Memory B cell (primary cell): Measurements from ENCODE around the gene CALHM5.
"Not testable (repeated sequence)": the region's sequence is repeated elsewhere in the genome, so short reads cannot be mapped to it uniquely, and the experiment has no call there.

ENCODE experiments used
- ATAC-seq: fragments of 150-1000 bp; cut with Tn5 transposase; 2 replicates; pipeline ENCODE4 v1.10.0; 2021; ENCODE audit warnings: low read depth, mild to moderate bottlenecking, moderate library complexity
- DNase-seq, 2 donors: peaks; one replicate each; pipeline ENCODE4 v3.0.0; 2022; ENCODE audit warnings: low spot score in 2 of 2
- H3K27ac Mint-ChIP-seq: one replicate; pipeline ENCODE4 v1.8.0; 2022; ENCODE audit warnings: mild to moderate bottlenecking, moderate library complexity, mixed read lengths
- H3K27me3 Mint-ChIP-seq: one replicate; pipeline ENCODE4 v1.8.0; 2022; ENCODE audit warnings: mixed read lengths
- H3K36me3 Mint-ChIP-seq: one replicate; pipeline ENCODE4 v1.8.0; 2022; ENCODE audit warnings: mild to moderate bottlenecking, mixed read lengths
- H3K4me1 Mint-ChIP-seq: one replicate; pipeline ENCODE4 v1.8.0; 2022; ENCODE audit warnings: mixed read lengths
- H3K4me3 Mint-ChIP-seq: one replicate; pipeline ENCODE4 v1.8.0; 2022; ENCODE audit warnings: mild to moderate bottlenecking, moderate library complexity, mixed read lengths
- H3K9me3 Mint-ChIP-seq: one replicate; pipeline ENCODE4 v1.8.0; 2022; ENCODE audit warnings: mixed read lengths

The CALHM5 gene

GRCh38 chr6:116485559-116486184 lies 25.8 kb upstream of the CALHM5 start:
- Mint-ChIP-seq H3K27me3 (no peaks in the 10 kb centered on the region), H3K36me3 (peaks cover 2% of the 10 kb centered on the region), H3K9me3 (peaks cover 5% of the 10 kb centered on the region), H3K27ac (no peak overlapping the region), H3K4me1 (peaks cover 3% of the 10 kb centered on the region), H3K4me3 (no peak overlapping the region)
- DNase-seq (no peak), ATAC-seq (no peak)

DNA sequence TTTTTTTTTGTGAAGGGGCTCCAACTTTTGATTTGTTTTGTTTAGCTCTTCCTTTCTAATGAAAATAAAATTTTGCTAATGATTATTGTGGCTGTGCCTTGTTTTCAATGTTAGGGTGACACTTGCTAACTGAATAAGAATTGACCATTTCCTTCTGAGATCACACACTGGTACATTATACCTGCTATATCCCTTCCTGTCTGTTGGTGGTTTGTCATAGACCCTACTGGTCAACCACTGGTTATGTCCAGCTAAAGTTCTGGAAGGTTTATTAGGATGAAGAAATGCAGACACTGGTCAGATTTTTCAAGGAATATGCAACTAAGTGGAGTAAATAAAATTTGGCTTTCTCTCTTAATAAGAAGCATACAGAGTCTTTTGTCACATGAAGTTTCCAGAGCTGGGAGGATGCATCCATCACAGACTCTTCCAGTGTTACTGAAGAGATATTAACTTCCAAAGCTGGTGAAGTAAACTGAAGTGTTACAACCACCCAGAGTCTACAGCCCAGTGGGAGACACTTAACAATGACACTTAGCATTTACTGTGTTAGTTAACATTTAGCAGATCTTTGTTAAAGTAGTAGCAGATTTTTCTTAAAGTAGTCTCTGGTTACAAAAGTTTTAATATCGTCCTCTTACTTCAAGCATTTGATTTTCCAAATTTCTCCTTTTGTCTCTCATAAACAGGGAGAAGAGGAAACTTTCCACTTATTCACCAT lies 19.7 kb upstream of the CALHM5 start:
- Mint-ChIP-seq H3K4me1 (no peaks in the 10 kb centered on the region), H3K9me3 (peaks cover 6% of the 10 kb centered on the region), H3K36me3 (peaks cover 5% of the 10 kb centered on the region), H3K4me3 (no peak overlapping the region), H3K27me3 (no peaks in the 10 kb centered on the region), H3K27ac (no peak overlapping the region)
- no peak for ATAC-seq
- DNase-seq = no peak

- H3K4me3 Mint-ChIP-seq = no peak overlapping the region
- ATAC-seq (no peak), DNase-seq (no peak)
- peaks cover 6% of the 10 kb centered on the region for H3K9me3 Mint-ChIP-seq
- no peak overlapping the region for H3K27ac Mint-ChIP-seq
- H3K4me1 Mint-ChIP-seq = no peaks in the 10 kb centered on the region
- no peaks in the 10 kb centered on the region for H3K27me3 Mint-ChIP-seq
- H3K36me3 Mint-ChIP-seq = peaks cover 5% of the 10 kb centered on the region
These were observed 18.9 kb upstream of the CALHM5 start for GRCh38 chr6:116492331-116493067.

DNA sequence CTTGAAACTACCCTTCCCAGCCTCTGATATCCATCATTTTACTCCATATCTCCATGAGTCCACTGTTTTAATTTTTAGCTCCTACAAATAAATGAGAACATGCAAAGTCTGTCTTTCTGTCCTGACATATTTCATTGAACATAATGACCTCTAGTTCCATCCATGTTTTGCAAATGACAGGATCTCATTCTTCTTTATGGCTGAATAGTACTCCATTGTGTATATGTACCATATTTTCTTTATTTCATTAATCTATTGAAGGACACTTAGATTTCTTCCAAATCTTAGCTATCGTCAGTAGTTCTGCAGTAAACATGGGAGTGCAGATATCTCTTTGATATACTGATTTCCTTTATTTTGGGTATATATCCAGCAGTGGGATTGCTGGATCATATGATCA lies 16.3 kb upstream of the CALHM5 start:
- H3K9me3 Mint-ChIP-seq, H3K27me3 Mint-ChIP-seq, H3K36me3 Mint-ChIP-seq, H3K4me3 Mint-ChIP-seq, ATAC-seq, H3K4me1 Mint-ChIP-seq, H3K27ac Mint-ChIP-seq, DNase-seq: not testable (repeated sequence)

- no peak for ATAC-seq
- Mint-ChIP-seq H3K36me3 (peaks cover 7% of the 10 kb centered on the region), H3K4me1 (peaks cover 2% of the 10 kb centered on the region), H3K9me3 (peaks cover 4% of the 10 kb centered on the region), H3K27ac (no peak overlapping the region), H3K27me3 (peaks cover 4% of the 10 kb centered on the region), H3K4me3 (no peak overlapping the region)
- no peak for DNase-seq
These were observed 14.2 kb upstream of the CALHM5 start for GRCh38 chr6:116497113-116497676.

GRCh38 chr6:116500969-116501433 lies 10.4 kb upstream of the CALHM5 start:
- no peak for DNase-seq
- Mint-ChIP-seq H3K27ac (no peak overlapping the region), H3K36me3 (peaks cover 7% of the 10 kb centered on the region), H3K27me3 (peaks cover 4% of the 10 kb centered on the region), H3K4me3 (no peak overlapping the region), H3K4me1 (peaks cover 11% of the 10 kb centered on the region), H3K9me3 (peaks cover 5% of the 10 kb centered on the region)
- no peak for ATAC-seq

- Mint-ChIP-seq H3K27ac (no peak overlapping the region), H3K27me3 (no peaks in the 10 kb centered on the region), H3K9me3 (peaks cover 10% of the 10 kb centered on the region), H3K4me3 (no peak overlapping the region), H3K36me3 (peaks cover 4% of the 10 kb centered on the region), H3K4me1 (peaks cover 16% of the 10 kb centered on the region)
- DNase-seq (no peak), ATAC-seq (no peak)
These were observed 4.1 kb upstream of the CALHM5 start for GRCh38 chr6:116507324-116507723.

- Mint-ChIP-seq H3K27ac (no peak overlapping the region), H3K27me3 (no peaks in the 10 kb centered on the region), H3K4me1 (peaks cover 16% of the 10 kb centered on the region), H3K4me3 (no peak overlapping the region), H3K9me3 (peaks cover 9% of the 10 kb centered on the region), H3K36me3 (peaks cover 4% of the 10 kb centered on the region)
- ATAC-seq = no peak
- no peak for DNase-seq
These were observed 2.9 kb upstream of the CALHM5 start for GRCh38 chr6:116508527-116508926.

DNA sequence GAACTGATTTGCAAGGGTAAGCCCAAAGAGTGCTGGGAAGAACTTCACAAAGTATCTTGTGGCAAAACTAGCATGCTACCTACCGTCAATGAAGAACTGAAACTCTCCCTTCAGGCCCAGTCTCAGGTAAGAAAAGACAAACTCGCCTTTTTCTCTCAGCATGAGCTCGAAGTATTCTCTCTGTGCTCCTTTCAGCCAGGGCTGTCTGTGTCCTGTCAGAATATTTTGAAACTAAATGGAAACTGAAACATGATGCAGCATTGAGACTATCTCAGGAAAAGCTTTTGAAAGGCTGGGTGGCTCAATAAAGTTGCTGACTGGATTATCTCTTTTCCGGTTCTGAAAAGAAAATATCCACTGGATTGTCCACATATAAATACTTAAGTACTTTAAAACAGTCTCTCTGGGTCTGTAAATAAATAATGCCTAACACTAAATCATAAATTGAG lies 696 bp downstream of the CALHM5 start:
- H3K9me3 Mint-ChIP-seq = peaks cover 6% of the 10 kb centered on the region
- peaks cover 10% of the 10 kb centered on the region for H3K4me1 Mint-ChIP-seq
- H3K27me3 Mint-ChIP-seq = no peaks in the 10 kb centered on the region
- H3K27ac Mint-ChIP-seq = no peak overlapping the region
- no peaks in the 10 kb centered on the region for H3K36me3 Mint-ChIP-seq
- DNase-seq = no peak
- peak; percentile 49 for ATAC-seq
- no peak overlapping the region for H3K4me3 Mint-ChIP-seq

DNA sequence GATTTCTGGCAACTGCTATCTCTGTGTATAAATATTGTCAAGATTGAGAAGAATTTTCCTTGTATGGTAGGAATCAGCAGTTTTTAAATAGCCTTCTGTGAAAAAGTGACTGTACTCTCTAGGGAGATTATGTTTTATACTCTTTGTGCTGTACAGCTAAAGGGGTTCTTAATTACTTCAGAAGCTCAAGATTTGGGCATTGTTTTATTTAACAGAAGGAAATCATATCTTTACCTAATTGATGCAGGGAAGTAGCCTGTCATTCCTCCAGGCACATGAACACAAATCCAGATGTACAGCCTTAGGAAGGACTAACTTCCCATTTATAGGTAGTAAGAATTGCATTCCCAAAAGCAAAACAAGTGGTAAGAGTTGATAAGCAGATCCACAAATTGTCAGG lies 1.3 kb downstream of the CALHM5 start:
- no peak for DNase-seq
- no peak overlapping the region for H3K4me3 Mint-ChIP-seq
- no peaks in the 10 kb centered on the region for H3K36me3 Mint-ChIP-seq
- H3K27me3 Mint-ChIP-seq = no peaks in the 10 kb centered on the region
- no peak overlapping the region for H3K27ac Mint-ChIP-seq
- ATAC-seq = no peak
- H3K9me3 Mint-ChIP-seq = peaks cover 6% of the 10 kb centered on the region
- H3K4me1 Mint-ChIP-seq = peaks cover 10% of the 10 kb centered on the region

- no peak overlapping the region for H3K27ac Mint-ChIP-seq
- peaks cover 10% of the 10 kb centered on the region for H3K4me1 Mint-ChIP-seq
- DNase-seq (no peak), ATAC-seq (no peak)
- H3K36me3 Mint-ChIP-seq = no peaks in the 10 kb centered on the region
- H3K9me3 Mint-ChIP-seq = peaks cover 3% of the 10 kb centered on the region
- no peaks in the 10 kb centered on the region for H3K27me3 Mint-ChIP-seq
- no peak overlapping the region for H3K4me3 Mint-ChIP-seq
These were observed 1.9 kb downstream of the CALHM5 start for GRCh38 chr6:116513224-116513875.

DNA sequence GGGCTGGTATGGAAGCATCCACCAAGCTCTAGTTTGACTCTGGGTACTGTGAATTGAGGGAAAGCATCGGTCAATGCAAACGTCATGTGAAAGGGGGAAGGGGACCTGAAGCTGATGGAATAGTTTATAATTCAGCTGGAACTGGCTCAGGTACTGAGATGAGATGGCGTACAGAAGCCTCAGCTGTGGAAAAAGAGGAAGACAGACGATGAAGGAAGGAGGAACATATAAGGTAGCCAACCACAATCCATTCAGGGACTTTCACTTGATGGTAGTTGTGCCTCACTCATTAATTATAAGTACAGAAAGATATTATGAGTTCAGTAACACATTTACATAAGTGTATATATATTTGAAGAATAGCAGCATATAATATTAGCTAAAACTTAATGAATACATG lies 2.7 kb downstream of the CALHM5 start:
- H3K27ac Mint-ChIP-seq = no peak overlapping the region
- peaks cover 10% of the 10 kb centered on the region for H3K4me1 Mint-ChIP-seq
- H3K36me3 Mint-ChIP-seq = no peaks in the 10 kb centered on the region
- H3K9me3 Mint-ChIP-seq = peaks cover 3% of the 10 kb centered on the region
- H3K4me3 Mint-ChIP-seq = no peak overlapping the region
- DNase-seq = no peak
- no peaks in the 10 kb centered on the region for H3K27me3 Mint-ChIP-seq
- ATAC-seq = no peak

- Mint-ChIP-seq H3K4me1 (peaks cover 10% of the 10 kb centered on the region), H3K36me3 (no peaks in the 10 kb centered on the region), H3K27ac (no peak overlapping the region), H3K9me3 (no peaks in the 10 kb centered on the region), H3K4me3 (no peak overlapping the region), H3K27me3 (no peaks in the 10 kb centered on the region)
- DNase-seq = no peak
- no peak for ATAC-seq
These were observed 3.7 kb downstream of the CALHM5 start for GRCh38 chr6:116515141-116515540.
